Lung (tissue), 12 donors: Measurements from ENCODE around the gene TLR7. TPM values are rescaled to one million over a fixed set of nuclear protein-coding genes. Genes with fewer than 3 reads are reported as not detected.

Experiments used
- ATAC-seq: fragments of 200-7000 bp; cut with Tn5 transposase; one replicate; pipeline ENCODE4 v1.9.1; 2020; ENCODE audit warnings: moderate number of reproducible peaks; ENCODE audit not compliant: insufficient read depth, low FRiP score
- DNase-seq, 3 donors: peaks; one replicate each; pipeline ENCODE4 v3.0.0-alpha.2; 2013 to 2017
- H3K27ac ChIP-seq, 2 donors: one replicate each; pipeline ENCODE4 v1.5.1; 2013; ENCODE audit warnings: mild to moderate bottlenecking in 2 of 2, moderate library complexity in 2 of 2, control low read depth in 1 of 2, inconsistent platforms in 1 of 2, low read depth in 1 of 2, low read length in 1 of 2
- H3K27me3 ChIP-seq, 3 donors: one replicate each; pipeline ENCODE4 v1.5.1; 2013; ENCODE audit warnings: low read length in 2 of 3; ENCODE audit not compliant: control insufficient read depth in 3 of 3, insufficient read depth in 3 of 3
- H3K36me3 ChIP-seq, 4 donors: one replicate each; pipeline ENCODE4 v1.5.1; 2013; ENCODE audit warnings: low read length in 4 of 4, mild to moderate bottlenecking in 1 of 4, moderate library complexity in 1 of 4; ENCODE audit not compliant: control insufficient read depth in 4 of 4, insufficient read depth in 4 of 4
- H3K4me1 ChIP-seq, 5 donors: one replicate each; pipeline ENCODE4 v1.5.1; 2013; ENCODE audit warnings: low read length in 5 of 5, mild to moderate bottlenecking in 2 of 5, moderate library complexity in 1 of 5; ENCODE audit not compliant: control insufficient read depth in 5 of 5, insufficient read depth in 5 of 5
- H3K4me3 ChIP-seq: one replicate; pipeline ENCODE4 v1.5.1; 2013; ENCODE audit warnings: mild to moderate bottlenecking, control low read depth, moderate library complexity
- H3K9ac ChIP-seq, 2 donors: one replicate each; pipeline ENCODE4 v1.5.1; 2013; ENCODE audit warnings: low read length in 2 of 2, control low read depth in 1 of 2; ENCODE audit not compliant: insufficient read depth in 1 of 2
- H3K9me3 ChIP-seq, 4 donors: one replicate each; pipeline ENCODE4 v1.5.1; 2013; ENCODE audit warnings: low read length in 3 of 4, mild to moderate bottlenecking in 1 of 4, moderate library complexity in 1 of 4; ENCODE audit not compliant: control insufficient read depth in 4 of 4, insufficient read depth in 3 of 4
- WGBS, 2 donors: extraction: QIAGEN DNeasy Blood & Tissue Kit; methylation state at CpG; one replicate each; pipeline ENCODE4 v1.1.7; 2013; 5-methylcytosine and 5-hydroxymethylcytosine counted together
- polyA plus RNA-seq, 2 donors: library from polyadenylated mRNA; stranded (reverse); fragments of 200-250 nt; gene quantifications; one replicate each; pipeline ENCODE4 v1.2.1, GENCODE V29; 2013
- total RNA-seq, 2 donors: library from RNA; depleted of rRNA in 1 of 2; stranded (reverse); fragments of >200 nt in 1 of 2; gene quantifications; one replicate each; pipeline ENCODE4 v1.2.1, GENCODE V29; 2014 to 2021
- TF ChIP-seq, protein P1 (sequence below): IDR thresholded peaks from 2 replicates; pipeline ENCODE4 v1.5.1; 2012; ENCODE audit warnings: mild to moderate bottlenecking; ENCODE audit errors: control extremely low read depth, extremely low read depth
- donor health status: control.
- donor health status: control.
- donor health status: Bipolar disorder and iron deficiency.
- donor health status: healthy.
- donor health status: DM: yes; HTN: yes; CAD: no.

The TLR7 gene
- total and polyA plus RNA-seq, 4 donors: 0.26 to 3.5 (median 0.80) TPM

DNA sequence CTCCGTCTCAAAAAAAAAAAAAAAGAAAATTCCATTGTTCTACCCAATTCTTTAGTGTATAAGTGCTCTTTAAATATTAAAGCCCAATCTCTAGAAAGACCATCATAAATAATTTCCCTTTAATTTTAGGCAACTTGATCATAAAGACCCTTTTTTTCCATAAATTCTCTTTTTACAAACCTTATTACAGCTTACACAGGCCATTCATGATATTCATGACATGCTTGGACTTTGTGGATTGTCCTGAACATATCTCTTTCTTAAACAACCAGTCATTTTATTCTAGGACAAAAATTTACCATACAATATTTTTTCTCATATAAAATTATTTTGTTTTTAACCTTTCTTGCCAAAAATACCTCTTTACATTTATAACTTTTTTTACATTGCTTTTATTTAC, 70.1 kb downstream of the TLR7 start:
- H3K9ac ChIP-seq: no peak overlapping the region
- H3K4me1 ChIP-seq: no peaks in the 10 kb centered on the region
- H3K27me3 ChIP-seq: peaks cover 0 to 4% (median 0%) of the 10 kb centered on the region in 3 donors
- no peaks in the 10 kb centered on the region for H3K9me3 ChIP-seq
- DNase-seq: no peak
- H3K27ac ChIP-seq: no peak overlapping the region
- no peak overlapping the region for H3K4me3 ChIP-seq
- no peaks in the 10 kb centered on the region for H3K36me3 ChIP-seq
- ATAC-seq: no peak
- TF ChIP-seq, protein P1, sequence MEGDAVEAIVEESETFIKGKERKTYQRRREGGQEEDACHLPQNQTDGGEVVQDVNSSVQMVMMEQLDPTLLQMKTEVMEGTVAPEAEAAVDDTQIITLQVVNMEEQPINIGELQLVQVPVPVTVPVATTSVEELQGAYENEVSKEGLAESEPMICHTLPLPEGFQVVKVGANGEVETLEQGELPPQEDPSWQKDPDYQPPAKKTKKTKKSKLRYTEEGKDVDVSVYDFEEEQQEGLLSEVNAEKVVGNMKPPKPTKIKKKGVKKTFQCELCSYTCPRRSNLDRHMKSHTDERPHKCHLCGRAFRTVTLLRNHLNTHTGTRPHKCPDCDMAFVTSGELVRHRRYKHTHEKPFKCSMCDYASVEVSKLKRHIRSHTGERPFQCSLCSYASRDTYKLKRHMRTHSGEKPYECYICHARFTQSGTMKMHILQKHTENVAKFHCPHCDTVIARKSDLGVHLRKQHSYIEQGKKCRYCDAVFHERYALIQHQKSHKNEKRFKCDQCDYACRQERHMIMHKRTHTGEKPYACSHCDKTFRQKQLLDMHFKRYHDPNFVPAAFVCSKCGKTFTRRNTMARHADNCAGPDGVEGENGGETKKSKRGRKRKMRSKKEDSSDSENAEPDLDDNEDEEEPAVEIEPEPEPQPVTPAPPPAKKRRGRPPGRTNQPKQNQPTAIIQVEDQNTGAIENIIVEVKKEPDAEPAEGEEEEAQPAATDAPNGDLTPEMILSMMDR: no peak
- WGBS, 2 donors: 94% methylated on average over 1 of the region's 1 CpG; no CpG with 5 or more reads in 1 of the 2 donors

Other genes with a start within 250 kb of the TLR7 start
- gene PRPS2, start 75.7 kb upstream of the TLR7 start, total RNA-seq: 10 to 100 TPM; 27.4 to 29.6 TPM
- 10 to 100 TPM; 12.6 to 19.9 TPM for gene PRPS2, start 75.7 kb upstream of the TLR7 start, polyA plus RNA-seq
- 1 to 10 TPM; 5.2 to 6.6 TPM for gene TLR8, start 39.5 kb downstream of the TLR7 start, total RNA-seq
- gene TLR8, start 39.5 kb downstream of the TLR7 start, polyA plus RNA-seq: 10 to 100 TPM in 1 of 2 donors, under 1 TPM in 1; 0.91 to 27.1 TPM
- gene TMSB4X, start 108.0 kb downstream of the TLR7 start, total RNA-seq: 1,000 to 10,000 TPM; 4,686 to 8,614 TPM
- 1,000 to 10,000 TPM; 7,790 to 9,527 TPM for gene TMSB4X, start 108.0 kb downstream of the TLR7 start, polyA plus RNA-seq
- gene FAM9C, start 177.5 kb downstream of the TLR7 start, total RNA-seq: under 1 TPM; 0.09 to 0.28 TPM
- under 1 TPM in 1 of 2 donors, not detected in 1; 0.01 TPM for gene FAM9C, start 177.5 kb downstream of the TLR7 start, polyA plus RNA-seq